Effector CD4-positive, alpha-beta T cell (primary cell): ENCODE results near the gene MBTD1.
"Not testable (repeated sequence)": the region's sequence is repeated elsewhere in the genome, so short reads cannot be mapped to it uniquely, and the experiment has no call there.

Experiments
- DNase-seq: peaks from one replicate; pipeline ENCODE4 v3.0.0-alpha.2; 2020

MBTD1 gene

GRCh38 chr17:51251010-51251409, 8.8 kb downstream of the MBTD1 start:
- DNase-seq: no peak

DNA sequence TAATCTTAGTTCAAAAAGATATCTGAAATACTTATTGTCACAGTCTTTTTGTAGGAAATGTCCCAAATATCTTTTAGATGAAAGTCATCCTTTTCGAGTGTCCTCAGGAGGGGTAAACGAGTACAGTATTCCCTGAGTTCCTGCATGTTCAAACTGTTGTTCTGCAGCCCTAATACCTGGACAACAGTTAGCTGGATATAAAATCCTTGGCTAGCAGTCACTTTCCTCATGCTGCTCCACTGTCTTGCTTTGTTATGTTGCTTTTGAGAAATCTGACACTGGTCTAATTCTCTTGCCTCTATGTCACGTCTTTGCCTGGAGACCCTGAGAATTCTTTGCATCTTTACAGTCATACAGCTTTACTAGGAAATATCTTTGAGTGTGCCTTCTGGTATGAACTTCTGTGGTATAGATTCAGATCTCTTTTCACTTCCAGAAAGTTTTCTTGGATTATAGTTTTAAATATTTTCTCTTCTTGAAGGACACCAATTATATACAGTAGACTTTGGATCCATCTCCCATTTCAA, 9.5 kb downstream of the MBTD1 start:
- DNase-seq: no peak

DNA sequence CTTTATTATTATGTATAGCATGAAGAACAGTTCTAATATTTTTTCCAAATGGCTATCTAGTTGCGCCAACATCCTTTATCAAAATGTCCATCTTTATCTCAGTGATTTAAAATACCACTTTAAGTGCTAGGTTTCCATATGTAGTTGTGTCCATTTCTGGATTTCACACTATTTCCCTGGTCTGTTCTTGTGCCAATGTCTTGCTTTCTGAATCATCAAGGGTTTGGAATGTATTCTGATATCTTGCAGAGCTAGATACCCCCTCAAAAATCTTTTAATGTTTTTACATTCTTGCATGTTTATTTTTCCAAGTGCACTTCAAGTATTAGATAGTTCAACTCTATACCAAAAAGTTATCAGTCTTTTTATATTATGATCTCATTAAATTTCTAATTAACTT, 14.3 kb downstream of the MBTD1 start:
- DNase-seq: no peak

DNA sequence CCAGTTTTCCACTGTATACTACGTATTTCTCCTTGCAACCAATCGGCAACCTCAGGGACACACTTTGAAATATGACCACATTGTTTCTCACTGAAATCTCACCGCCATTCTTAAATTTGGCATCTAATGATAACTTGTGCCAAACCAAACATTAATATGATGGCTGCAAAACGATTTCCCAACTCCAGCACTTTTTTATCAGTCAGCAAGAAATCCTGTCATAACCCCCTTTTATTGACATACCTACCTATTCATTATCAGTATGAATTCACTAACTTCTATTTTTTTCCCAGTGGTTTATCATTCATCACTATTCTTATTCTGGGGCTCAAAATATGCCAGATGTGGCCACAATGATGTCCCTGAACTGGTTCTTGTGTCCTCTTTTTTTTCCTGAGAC, 15.8 kb downstream of the MBTD1 start:
- DNase-seq: no peak

GRCh38 chr17:51240275-51240674, 19.6 kb downstream of the MBTD1 start:
- DNase-seq: no peak

GRCh38 chr17:51238255-51238887, 21.5 kb downstream of the MBTD1 start:
- DNase-seq: no peak

DNA sequence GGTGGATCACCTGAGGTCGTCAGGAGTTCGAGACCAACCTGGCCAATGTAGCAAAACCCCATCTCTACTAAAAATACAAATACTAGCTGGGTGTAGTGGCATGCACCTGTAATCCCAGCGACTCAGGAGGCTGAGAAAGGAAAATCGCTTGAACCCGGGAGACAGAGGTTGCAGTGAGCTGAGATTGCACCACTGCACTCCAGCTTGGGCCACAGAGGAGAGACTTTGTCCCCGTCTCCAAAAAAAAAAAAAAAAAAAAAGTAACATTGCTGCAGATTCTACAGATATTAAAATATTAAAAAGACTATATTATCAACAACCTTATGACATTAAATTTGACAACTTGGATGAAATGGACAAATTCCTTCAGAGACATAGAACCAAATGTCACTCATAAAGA, 25.7 kb downstream of the MBTD1 start:
- DNase-seq: no peak

- no peak for DNase-seq
Measured at GRCh38 chr17:51231999-51232398, 27.9 kb downstream of the MBTD1 start.

- DNase-seq: no peak
Measured at GRCh38 chr17:51230306-51230705, 29.5 kb downstream of the MBTD1 start.

DNA sequence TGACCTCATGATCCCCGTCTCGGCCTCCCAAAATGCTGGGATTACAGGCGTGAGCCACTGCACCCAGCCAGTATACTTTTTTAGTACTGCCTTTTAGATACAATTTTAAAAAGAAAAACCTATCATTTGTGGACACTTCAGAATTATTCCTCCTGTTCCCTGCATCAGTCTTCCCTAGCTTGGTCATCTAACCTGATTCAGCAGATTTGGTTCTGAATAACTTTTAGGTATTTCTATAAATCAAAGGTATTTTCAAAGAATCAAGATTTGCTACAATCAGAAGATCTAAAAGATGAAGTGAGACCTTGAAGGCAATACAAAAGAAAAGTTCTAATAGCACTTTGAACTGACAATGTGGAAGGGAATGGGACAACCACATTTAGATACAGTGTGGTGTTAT, 30.0 kb downstream of the MBTD1 start:
- DNase-seq: no peak

GRCh38 chr17:51228161-51228560, 31.7 kb downstream of the MBTD1 start:
- no peak for DNase-seq

DNA sequence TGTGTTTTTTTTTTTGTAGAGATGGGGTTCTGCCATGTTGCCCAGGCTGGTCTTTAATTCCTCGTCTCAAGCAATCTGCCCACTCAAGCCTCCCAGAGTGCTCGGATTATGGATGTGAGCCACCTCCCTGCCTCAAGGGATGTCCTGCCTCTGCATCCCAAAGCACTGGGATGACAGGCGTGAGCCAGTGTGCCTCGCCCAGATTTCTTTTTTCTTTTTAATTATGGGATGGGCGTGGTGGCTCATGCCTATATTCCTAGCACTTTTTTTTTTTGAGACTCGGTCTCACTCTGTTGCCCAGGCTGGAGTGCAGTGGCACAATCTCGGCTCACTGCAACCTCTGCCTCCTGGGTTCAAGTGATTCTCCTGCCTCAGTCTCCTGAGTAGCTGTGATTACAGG, 34.3 kb downstream of the MBTD1 start:
- DNase-seq: not testable (repeated sequence)

DNA sequence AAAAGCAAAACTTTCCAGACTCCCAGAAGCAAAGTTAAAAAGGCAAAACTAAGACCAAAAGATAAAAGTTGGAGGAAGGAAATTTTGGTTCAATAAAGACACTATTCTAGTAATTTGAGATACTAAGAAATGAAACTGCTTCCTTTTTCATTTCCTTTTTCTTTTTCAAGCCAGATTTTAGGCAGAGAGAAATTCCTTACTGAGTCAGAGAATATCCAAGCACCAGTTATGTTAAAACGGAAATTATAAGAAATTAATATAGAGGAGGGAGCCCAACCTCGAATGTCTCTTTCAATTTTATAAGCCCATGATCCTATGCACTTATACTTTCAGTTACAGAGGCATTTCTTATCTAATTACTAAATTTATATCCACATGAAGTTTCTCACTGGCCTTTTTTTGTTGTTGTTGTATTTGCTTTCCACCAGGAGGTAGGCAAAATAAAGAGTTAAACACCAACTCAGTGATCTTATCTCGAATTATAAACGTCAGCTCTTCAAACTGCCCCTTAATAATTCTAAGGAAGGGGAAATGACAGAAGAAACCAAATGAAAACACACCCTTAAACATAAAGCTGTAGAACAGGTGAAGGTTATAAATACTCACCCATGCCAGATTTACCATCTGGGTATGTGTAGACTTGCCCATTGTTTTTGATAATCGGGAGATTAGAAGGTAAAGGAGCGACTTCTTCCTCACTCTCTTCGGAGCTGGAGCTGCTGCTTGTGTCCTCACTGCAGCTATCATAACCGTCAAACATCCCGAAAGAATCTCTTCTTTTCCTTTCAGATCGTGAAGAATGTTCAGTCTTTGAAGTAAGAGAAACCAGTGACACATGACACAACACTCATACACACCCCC, 35.2 kb downstream of the MBTD1 start:
- no peak for DNase-seq

DNA sequence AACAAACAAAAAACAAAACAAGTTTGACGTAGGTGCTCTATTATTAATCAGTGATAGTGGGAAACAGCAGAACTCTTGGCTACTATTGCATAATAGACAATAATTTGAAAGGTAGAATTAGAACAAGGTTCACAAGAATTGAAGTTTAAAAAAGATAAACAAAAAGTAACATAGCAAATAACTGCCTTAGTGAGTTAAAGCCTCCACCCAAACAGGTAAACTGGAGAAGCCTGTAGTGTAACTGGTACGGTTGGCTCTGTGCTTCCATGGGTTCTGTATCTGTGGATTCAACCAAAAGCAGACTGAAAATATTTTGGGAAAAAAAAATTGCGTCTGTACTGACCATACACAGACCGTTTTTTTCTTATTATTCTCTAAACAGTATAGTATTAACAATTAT, 38.5 kb downstream of the MBTD1 start:
- no peak for DNase-seq

DNA sequence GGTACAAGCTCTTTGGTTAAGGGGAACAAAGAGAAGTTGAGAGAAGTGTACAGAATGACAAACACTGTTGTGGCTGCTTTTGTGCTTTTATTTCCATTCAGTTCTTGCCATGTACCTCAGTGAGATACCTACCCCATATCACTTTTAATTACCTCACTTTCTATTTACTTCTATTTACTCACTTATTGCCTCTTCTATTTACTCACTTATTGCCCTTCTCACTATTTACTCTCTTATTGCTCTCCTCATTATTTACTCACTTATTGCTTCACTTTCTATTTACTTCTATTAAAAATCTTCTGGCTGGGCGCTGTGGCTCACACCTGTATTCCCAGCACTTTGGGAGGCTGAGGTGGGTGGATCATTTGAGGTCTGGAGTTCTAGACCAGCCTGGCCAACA, 41.9 kb downstream of the MBTD1 start:
- DNase-seq: no peak

GRCh38 chr17:51214920-51215319, 44.9 kb downstream of the MBTD1 start:
- DNase-seq: no peak

DNA sequence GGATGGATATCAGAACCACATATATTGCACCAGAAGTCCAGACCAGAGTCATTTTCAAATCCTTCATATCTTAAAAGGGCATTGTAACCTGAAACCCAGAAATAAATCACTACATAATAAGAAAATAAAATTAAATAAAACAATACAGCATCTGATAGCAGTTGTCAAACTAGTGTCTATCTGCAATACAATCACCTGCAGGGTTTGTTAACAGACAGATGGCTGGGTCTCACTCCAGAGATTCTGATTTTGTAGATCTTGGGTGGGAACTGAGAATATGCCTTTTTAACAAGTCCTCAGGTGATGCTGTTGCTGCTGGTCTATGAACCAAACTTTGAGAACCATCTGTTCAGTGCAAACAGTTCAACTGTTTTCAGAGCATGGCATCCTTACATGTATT, 56.0 kb downstream of the MBTD1 start:
- DNase-seq: no peak

DNA sequence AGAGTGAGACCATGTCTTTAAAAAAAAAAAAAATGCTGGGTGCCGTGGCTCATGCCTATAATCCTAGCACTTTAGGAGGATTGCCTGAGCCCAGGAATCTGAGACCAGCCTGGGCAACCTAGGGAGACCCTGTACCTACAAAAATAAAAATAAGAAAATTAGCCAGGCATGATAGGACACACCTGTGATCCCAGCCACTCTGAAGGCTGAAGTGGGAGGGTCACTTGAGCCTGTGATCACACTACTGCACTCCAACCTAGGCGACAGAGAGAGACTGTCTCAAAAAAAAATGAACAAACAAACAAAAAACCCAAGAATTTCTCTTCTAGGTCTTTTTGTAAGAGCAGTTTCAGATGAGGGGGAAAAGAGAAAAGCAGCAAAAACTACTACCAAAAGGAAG, 59.0 kb downstream of the MBTD1 start:
- no peak for DNase-seq

- DNase-seq: no peak
Measured at GRCh38 chr17:51200295-51200694, 59.6 kb downstream of the MBTD1 start.

DNA sequence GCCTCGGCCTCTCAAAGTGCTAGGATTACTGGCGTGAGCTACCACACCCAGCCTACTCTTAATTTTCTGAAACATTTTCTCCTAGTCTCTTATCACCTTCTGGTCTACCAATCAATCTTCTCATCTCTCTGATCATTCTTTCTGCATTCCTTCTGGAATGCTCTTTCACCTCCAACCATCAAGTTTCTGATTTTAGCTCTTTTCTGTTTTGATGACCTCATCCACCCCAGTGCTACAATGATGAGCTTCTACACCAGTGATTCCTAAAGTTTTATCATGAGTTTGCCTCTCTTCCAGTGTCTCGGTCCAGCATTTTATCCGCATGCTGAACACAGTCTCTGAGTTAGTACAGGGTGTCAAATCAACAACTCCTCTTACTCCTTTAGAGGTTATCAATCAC, 62.1 kb downstream of the MBTD1 start:
- no peak for DNase-seq

GRCh38 chr17:51191895-51192294, 68.0 kb downstream of the MBTD1 start:
- no peak for DNase-seq

- no peak for DNase-seq
Measured at GRCh38 chr17:51189628-51190027, 70.2 kb downstream of the MBTD1 start.

DNA sequence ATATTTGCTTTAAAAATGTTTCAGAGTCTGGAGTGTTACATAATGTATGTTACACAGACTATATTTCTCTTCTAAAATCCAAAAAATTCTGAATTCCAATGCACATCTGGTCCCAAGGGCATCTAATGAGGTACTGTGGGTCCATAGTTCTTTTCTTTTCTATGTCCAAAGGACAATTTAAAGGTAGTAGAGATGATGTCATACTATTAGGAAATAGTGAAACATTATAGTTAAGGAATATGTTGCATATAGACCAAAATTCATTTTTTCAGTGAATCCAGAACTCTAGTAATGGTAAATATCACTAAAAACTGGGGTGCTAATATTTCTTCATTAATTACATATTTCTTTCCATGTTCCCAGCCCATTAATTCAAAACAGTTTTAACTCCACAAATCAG, 70.7 kb downstream of the MBTD1 start:
- DNase-seq: no peak

- no peak for DNase-seq
Measured at GRCh38 chr17:51188271-51188833, 71.5 kb downstream of the MBTD1 start.
